Transverse colon (tissue), 3 donors: ENCODE measurements around the gene TMEM250.

Source experiments
- CTCF ChIP-seq, 5 experiments: fragments of 200-600 bp in 3 of 5; fragments of 450-650 bp in 2 of 5; sonication (generic) in 3 of 5; IDR thresholded peaks; 1 replicate in 2 of 5; 2 replicates in 3 of 5; pipeline ENCODE4 v1.5.1; 2016 to 2017; ENCODE audit warnings: antibody characterized with exemption in 5 of 5, inconsistent platforms in 3 of 5, mild to moderate bottlenecking in 2 of 5, moderate library complexity in 1 of 5
- EP300 ChIP-seq: sonication (generic); formaldehyde crosslinking; IDR thresholded peaks from one replicate; pipeline ENCODE4 v1.6.1; 2017; ENCODE audit warnings: antibody characterized with exemption, low read depth
- POLR2A ChIP-seq: fragments of 450-650 bp; IDR thresholded peaks from one replicate; pipeline ENCODE4 v1.6.1; 2016; ENCODE audit warnings: antibody characterized with exemption, mild to moderate bottlenecking, moderate library complexity

- no peak for TF ChIP-seq CTCF (IDR thresholded peaks at IDR 0.05)
- TF ChIP-seq EP300: no peak
- no peak for TF ChIP-seq POLR2A
These were observed 39.3 kb downstream of the TMEM250 start for GRCh38 chr9:136079211-136079915.
